HepG2 (cell line): Measurements from ENCODE around the gene CLPTM1. TPM values are rescaled to one million over a fixed set of nuclear protein-coding genes. Genes with fewer than 3 reads are reported as not detected.

ENCODE experiments used
- AHDC1 ChIP-seq: sonication (generic); formaldehyde crosslinking; IDR thresholded peaks from 2 replicates; pipeline ENCODE4 v1.5.1; 2020; ENCODE audit warnings: mild to moderate bottlenecking, missing genetic modification reagents, borderline replicate concordance
- BATF2 ChIP-seq: sonication (generic); formaldehyde crosslinking; IDR thresholded peaks from 2 replicates; pipeline ENCODE4 v1.8.0; 2022; ENCODE audit warnings: mild to moderate bottlenecking, missing genetic modification reagents, moderate library complexity
- CEBPB ChIP-seq: IDR thresholded peaks from 2 replicates; pipeline ENCODE4 v1.6.1; 2011; ENCODE audit warnings: low read depth, low read length, improper control_type of control experiment, borderline replicate concordance
- CEBPG ChIP-seq: IDR thresholded peaks from 2 replicates; pipeline ENCODE4 v1.6.1; 2016
- JARID2 ChIP-seq: sonication (generic); formaldehyde crosslinking; IDR thresholded peaks from 2 replicates; pipeline ENCODE4 v1.8.1; 2023; ENCODE audit warnings: missing genetic modification reagents, inconsistent platforms; ENCODE audit not compliant: insufficient replicate concordance
- MEF2D ChIP-seq: sonication (generic); formaldehyde crosslinking; IDR thresholded peaks from 2 replicates; pipeline ENCODE4 v1.5.1; 2020; ENCODE audit warnings: mild to moderate bottlenecking, missing genetic modification reagents
- MYC ChIP-seq: sonication (generic); formaldehyde crosslinking; IDR thresholded peaks from 2 replicates; pipeline ENCODE4 v1.9.0; 2021; ENCODE audit warnings: missing genetic modification reagents, borderline replicate concordance
- TOE1 ChIP-seq: sonication (generic); formaldehyde crosslinking; IDR thresholded peaks from 2 replicates; pipeline ENCODE4 v1.4.0; 2020; ENCODE audit warnings: mild to moderate bottlenecking, missing genetic modification reagents
- ZBTB4 ChIP-seq: sonication (generic); formaldehyde crosslinking; IDR thresholded peaks from 2 replicates; pipeline ENCODE4 v1.4.0; 2020; ENCODE audit warnings: missing genetic modification reagents, mild to moderate bottlenecking, borderline replicate concordance
- ZNF160 ChIP-seq: sonication (generic); formaldehyde crosslinking; IDR thresholded peaks from 2 replicates; pipeline ENCODE4 v1.8.0; 2022; ENCODE audit warnings: mild to moderate bottlenecking, inconsistent platforms, missing genetic modification reagents
- ZNF382 ChIP-seq: sonication (generic); formaldehyde crosslinking; IDR thresholded peaks from 2 replicates; pipeline ENCODE4 v1.5.0; 2020; ENCODE audit warnings: missing genetic modification reagents, mild to moderate bottlenecking, borderline replicate concordance
- ZNF484 ChIP-seq: sonication (generic); formaldehyde crosslinking; IDR thresholded peaks from 2 replicates; pipeline ENCODE4 v1.5.1; 2020; ENCODE audit warnings: mild to moderate bottlenecking, low read depth, missing genetic modification reagents, borderline replicate concordance
- ZNF513 ChIP-seq: sonication (generic); formaldehyde crosslinking; conservative IDR thresholded peaks from 2 replicates; pipeline ENCODE4 v1.5.0; 2020; ENCODE audit warnings: missing genetic modification reagents
- ZNF569 ChIP-seq: sonication (generic); formaldehyde crosslinking; IDR thresholded peaks from 2 replicates; pipeline ENCODE4 v1.5.0; 2020; ENCODE audit warnings: mild to moderate bottlenecking, missing genetic modification reagents, moderate library complexity, borderline replicate concordance
- ZNF788 ChIP-seq: sonication (generic); formaldehyde crosslinking; IDR thresholded peaks from 2 replicates; pipeline ENCODE4 v1.5.0; 2020; ENCODE audit warnings: mild to moderate bottlenecking, missing genetic modification reagents, borderline replicate concordance
- polyA plus RNA-seq, 8 experiments: library from polyadenylated mRNA; depleted of rRNA in 3 of 8; stranded (reverse) in 7 of 8; unstranded in 1 of 8; fragments of >200 nt; fragmentation: Illumina TruSeq in 4 of 8; extraction: Trizol in 4 of 8; gene quantifications; 2 replicates each; pipeline versions ENCODE4 v1.2.1 to v1.2.3, GENCODE V29; 2011 to 2016; ENCODE audit warnings: low read depth in 4 of 8, missing spikeins in 1 of 8, mixed read lengths in 1 of 8; ENCODE audit not compliant: insufficient read depth in 1 of 8
- total RNA-seq, 5 experiments: library from RNA; depleted of rRNA; stranded (reverse); fragments of >200 nt; fragmentation: Illumina TruSeq; extraction: Trizol; gene quantifications; 2 replicates each; pipeline ENCODE4 v1.2.3, GENCODE V29; 2016; ENCODE audit warnings: low read depth in 1 of 5

Gene CLPTM1
- total and polyA plus RNA-seq, 2 of the 13 experiments (the other 11 are each of a cell fraction or from before 2014, with no cell fraction given): 34.9 to 42.8 TPM

GRCh38 chr19:44924243-44924725, 30.9 kb upstream of the CLPTM1 start (continued):
- TF ChIP-seq CEBPB (peak; percentile 77), ZNF788 (CRISPR knock-in tag) (peak; percentile 81; the same call in 1 of the 2 replicates), MEF2D (peak; percentile 94), ZNF484 (CRISPR knock-in tag) (no peak), MYC (peak; percentile 92; the same call in 1 of the 2 replicates), ZNF513 (CRISPR knock-in tag) (no peak), CEBPG (CRISPR knock-in tag) (peak; percentile 93), JARID2 (CRISPR knock-in tag) (no peak), ZNF382 (CRISPR knock-in tag) (no peak), ZBTB4 (peak; percentile 99), TOE1 (CRISPR knock-in tag) (0 out of 2 replicates have a peak, but pooled peaks have one; percentile 54), AHDC1 (peak; percentile 92), ZNF160 (CRISPR knock-in tag) (0 out of 2 replicates have a peak, but pooled peaks have one; percentile 58), BATF2 (CRISPR knock-in tag) (no peak; the same call in 1 of the 2 replicates), ZNF569 (CRISPR knock-in tag) (no peak)
